ENCODE results near the gene LDB2.

Gene LDB2

GRCh38 chr4:16663732-16664131, 234.7 kb downstream of the LDB2 start:
- TF ChIP-seq CTCF (IDR thresholded peaks at IDR 0.05), result no peak
- DNase-seq (ENCODE audit: low spot score), result no peak
- Histone ChIP-seq H3K27ac (no peak overlapping the region), H3K4me3 (no peak overlapping the region)

DNA sequence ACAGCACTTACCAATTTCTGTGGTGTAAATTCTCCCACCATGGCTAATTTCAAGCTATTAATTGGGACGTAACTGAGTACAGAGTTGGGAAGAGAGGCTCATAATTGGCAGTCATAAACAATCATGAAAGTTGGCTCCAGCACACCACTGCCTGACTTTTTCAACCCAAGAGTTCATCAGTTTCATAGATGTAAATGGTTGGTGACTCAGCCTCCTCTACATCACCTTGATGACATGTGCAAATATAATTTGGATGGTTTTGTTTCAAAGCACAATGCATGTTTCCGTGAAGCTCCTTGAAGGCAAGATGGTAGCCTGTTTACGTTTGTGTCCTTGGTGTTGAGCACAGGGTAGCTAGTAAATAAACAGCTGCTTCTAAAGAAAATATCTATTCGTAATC, 235.1 kb downstream of the LDB2 start:
- Histone ChIP-seq H3K27ac (no peak overlapping the region), H3K4me3 (no peak overlapping the region)
- no peak for TF ChIP-seq CTCF (IDR thresholded peaks at IDR 0.05)
- no peak for DNase-seq (ENCODE audit: low spot score)

DNA sequence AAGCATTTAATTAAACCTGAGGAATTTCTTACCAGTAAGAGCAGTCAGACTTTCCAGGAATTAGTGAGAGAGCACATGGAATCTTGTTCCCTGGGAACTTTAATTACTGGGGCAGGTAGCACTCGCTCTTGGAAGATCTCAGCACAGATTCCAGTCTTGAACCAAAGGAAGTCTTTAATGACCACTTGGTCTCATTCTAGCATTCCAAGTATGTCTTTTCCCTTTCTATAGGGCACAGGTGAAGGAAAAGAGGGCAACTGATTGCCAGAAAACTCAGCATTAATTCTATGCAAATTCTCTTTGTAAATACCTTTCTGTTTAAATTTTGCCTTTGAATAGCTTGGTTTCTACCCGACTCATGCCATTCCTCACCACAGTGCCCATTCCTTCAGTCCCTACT, 236.6 kb downstream of the LDB2 start:
- Histone ChIP-seq H3K4me3 (no peak overlapping the region), H3K27ac (no peak overlapping the region)
- TF ChIP-seq CTCF (IDR thresholded peaks at IDR 0.05), result no peak
- no peak for DNase-seq (ENCODE audit: low spot score)

GRCh38 chr4:16660656-16661055, 237.8 kb downstream of the LDB2 start:
- no peak overlapping the region for H3K27ac ChIP-seq

GRCh38 chr4:16659694-16660093, 238.8 kb downstream of the LDB2 start:
- Histone ChIP-seq H3K4me3 (no peak overlapping the region), H3K27ac (no peak overlapping the region)
- no peak for DNase-seq (ENCODE audit: low spot score)
- TF ChIP-seq CTCF (IDR thresholded peaks at IDR 0.05), result no peak

More at GRCh38 chr4:16660656-16661055, 237.8 kb downstream of the LDB2 start:
- no peak for DNase-seq (ENCODE audit: low spot score)
- no peak for TF ChIP-seq CTCF (IDR thresholded peaks at IDR 0.05)
- no peak overlapping the region for H3K4me3 ChIP-seq

DNA sequence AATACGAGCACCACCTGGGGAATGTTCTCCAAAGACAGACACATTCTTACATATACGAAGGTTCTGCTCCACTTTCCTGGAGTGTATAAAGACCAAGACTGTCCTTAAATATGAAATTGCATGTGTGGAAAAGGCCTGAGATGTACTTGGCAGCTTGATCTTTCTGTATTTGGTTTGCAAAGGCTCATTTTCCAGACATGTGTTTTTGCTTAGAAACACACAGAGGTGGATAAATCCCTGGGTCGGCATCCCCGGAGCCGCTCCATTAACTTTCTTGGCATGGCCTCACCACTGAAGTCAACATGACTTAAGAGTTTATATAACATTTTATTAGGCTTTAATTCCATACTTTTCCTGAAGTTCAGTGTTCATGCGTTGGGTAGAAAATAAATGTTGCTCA, 239.4 kb downstream of the LDB2 start:
- H3K27ac ChIP-seq, result no peak overlapping the region
- no peak overlapping the region for H3K4me3 ChIP-seq
- no peak for DNase-seq (ENCODE audit: low spot score)
- no peak for TF ChIP-seq CTCF (IDR thresholded peaks at IDR 0.05)

GRCh38 chr4:16658183-16658582, 240.3 kb downstream of the LDB2 start:
- TF ChIP-seq CTCF (IDR thresholded peaks at IDR 0.05), result no peak
- Histone ChIP-seq H3K27ac (no peak overlapping the region), H3K4me3 (no peak overlapping the region)
- DNase-seq (ENCODE audit: low spot score), result no peak
